Stimulated activated CD8-positive, alpha-beta memory T cell treated with anti-CD3 and anti-CD28 coated beads, Interleukin-4, amount 100 ng/mL, for 24 hours (primary cell): Measurements from ENCODE around the gene FUT7.

ENCODE experiments used
- DNase-seq: peaks from one replicate; pipeline ENCODE4 v3.0.0-alpha.2; 2020; ENCODE audit warnings: low read depth

Gene FUT7

DNA sequence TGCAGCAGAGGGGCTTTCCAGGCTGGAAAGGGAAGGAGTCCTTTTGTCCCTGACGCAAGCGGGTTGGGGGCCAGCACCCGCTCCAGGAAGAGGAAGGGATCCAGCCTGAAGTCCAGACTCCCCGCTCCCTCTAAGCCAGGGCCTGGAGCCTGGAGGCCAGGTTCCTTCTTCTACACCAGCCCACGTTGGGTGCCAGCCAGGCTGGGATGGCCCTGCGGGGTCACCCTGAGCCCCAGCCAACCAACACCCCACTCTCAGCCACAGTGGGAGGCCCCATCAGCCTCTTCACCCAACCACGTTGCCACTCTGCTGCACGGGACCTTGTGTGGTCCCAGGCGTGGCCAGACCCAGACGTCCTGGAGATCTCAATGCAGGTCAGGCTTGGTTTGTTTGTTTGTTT, 970 bp upstream of the FUT7 start:
- no peak for DNase-seq

DNA sequence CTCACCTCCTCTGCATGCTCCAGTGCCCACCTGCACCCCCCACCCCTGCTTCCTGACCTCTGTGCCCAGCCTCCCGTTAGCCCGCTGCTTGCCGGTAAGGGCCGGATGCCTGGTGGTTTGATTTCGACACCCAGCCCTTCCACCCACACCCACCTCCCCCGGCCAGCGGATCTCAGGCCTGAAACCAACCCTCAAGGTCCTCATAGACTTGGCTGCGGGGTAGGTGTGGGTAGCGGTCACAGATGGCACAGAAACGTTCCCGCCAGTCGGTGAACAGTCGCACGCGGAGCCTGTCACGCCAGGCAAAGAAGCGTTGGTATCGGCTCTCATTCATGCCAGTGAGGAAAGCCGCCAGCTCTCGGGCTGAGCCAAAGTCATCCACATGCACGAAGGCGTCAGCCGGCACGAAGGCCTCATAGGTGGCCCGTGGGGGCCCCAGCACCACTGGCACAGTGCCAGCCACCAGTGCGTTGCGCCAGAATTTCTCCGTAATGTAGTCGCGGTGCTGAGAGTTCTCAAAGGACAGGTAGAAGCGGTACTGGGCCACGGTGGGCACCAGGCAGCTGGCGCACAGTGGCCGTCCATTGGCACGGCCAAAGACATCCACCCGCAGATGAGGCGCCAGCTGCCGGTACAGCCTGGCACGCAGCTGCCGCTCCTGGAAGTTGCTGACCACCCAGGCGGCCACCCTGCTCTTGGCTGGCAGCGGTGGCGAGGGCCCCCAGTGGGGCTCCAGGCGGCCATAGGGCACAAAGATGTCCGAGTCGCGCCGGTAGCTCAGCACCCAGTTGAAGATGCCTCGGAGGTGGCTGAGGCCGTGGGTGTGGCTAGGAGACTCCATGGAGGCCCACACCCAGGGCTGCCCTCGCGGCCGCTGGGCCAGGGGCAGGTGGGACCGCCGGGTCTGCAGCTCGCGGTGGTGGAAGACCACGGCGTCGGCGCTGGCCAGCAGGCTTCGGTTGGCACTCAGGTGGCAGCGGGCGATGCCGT, 1.1 kb downstream of the FUT7 start:
- peak; percentile 52 for DNase-seq

DNA sequence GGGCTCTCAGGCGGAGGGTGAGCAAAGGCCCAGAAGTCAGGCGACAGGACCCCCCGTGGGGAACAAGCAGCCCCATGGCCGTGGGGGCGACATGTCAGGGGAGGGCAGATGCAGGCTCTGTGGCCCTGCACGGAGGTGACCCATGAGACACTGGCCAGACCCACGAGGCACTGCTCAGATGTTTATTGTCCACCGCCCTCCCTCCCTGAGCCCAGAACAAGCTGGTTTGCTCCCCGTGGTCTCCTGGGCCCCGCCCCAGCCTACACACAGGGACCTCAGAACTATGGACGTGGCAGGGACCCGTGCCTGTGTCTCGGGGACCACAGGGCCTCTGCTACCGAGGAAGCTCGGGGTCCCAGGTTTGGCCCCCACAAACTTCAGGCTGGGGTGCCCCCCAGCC, 1.9 kb downstream of the FUT7 start:
- no peak for DNase-seq

DNA sequence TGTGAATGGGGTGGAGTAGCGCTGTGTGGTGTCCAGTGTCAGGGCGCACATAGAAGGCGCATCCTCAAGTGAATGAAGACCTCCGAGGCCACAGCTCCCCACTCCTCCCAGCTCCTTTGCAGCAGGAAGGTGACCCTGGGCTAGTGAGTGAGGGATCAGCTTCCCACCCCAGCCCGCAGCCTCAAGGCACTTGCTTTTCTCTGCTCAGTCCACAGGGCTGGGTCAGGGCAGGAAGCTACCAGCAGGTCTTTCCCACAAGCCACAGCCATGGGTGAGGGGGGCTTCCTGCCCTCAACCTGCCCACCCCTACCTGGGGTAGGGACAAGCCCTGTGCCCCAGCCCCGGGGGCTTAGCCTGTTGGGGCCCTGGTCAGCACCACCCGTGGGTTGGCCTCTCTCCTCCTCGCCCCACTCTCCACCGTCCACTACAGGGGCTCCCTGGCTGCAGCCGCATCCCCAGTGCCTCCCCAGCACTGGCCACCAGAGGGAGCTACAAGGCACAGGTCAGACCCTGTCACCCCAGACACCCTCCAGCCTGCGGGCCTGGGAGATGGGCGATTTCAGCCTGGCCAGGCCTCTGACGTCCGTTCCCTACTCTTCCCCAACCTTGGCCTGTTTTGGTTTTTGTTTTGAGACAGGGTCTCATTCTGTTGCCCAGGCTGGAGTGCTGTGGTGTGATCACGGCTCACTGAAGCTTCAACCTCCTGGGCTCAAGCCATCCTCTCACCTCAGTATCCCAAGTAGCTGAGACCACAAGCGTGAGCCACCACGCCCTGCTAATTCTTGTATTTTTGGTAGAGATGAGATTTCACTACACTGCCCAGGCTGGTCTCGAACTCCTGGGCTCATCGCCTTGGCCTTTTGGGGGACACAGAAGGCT, 2.6 kb downstream of the FUT7 start:
- DNase-seq = peak; percentile 64

DNA sequence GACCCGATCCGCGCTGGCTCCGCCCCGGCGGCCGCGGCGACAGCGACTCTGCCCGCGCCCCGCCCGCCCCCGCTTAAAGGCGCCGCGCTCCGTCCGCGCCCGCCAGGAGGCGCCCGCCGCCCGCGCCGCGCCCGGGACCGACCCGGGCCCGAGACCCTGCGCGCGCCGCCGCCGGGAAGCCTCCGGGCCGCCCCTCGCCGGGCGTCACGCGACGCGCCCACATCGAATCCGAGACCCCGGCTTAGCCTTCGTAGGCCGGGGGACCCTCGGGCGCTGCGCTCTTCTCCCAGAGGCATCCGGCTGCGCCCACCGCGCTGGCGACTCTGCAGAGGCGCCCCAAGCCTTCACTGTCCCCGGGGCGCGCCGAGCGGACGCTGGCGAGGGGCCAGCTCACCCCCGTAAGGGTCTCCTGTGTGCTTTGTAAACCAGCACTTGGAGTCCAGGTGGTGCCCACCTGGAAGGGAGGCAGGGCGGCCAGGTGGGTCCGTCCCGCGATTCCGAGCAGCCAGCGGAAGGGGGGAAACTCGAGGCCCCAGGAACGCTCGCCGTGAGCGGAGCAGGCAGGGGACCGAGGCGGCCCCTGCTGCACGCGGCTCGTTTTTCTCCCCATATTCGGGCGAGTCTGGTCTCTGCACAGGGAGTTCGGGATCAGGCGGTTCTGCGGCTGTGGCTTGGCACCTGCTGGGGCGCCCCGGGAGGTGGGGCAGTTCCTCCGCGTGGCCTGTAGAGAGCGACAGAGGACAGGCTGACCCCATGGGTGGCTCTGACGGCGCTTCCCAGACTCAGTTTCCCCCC, 3.4 kb downstream of the FUT7 start:
- DNase-seq = peak; percentile 48

DNA sequence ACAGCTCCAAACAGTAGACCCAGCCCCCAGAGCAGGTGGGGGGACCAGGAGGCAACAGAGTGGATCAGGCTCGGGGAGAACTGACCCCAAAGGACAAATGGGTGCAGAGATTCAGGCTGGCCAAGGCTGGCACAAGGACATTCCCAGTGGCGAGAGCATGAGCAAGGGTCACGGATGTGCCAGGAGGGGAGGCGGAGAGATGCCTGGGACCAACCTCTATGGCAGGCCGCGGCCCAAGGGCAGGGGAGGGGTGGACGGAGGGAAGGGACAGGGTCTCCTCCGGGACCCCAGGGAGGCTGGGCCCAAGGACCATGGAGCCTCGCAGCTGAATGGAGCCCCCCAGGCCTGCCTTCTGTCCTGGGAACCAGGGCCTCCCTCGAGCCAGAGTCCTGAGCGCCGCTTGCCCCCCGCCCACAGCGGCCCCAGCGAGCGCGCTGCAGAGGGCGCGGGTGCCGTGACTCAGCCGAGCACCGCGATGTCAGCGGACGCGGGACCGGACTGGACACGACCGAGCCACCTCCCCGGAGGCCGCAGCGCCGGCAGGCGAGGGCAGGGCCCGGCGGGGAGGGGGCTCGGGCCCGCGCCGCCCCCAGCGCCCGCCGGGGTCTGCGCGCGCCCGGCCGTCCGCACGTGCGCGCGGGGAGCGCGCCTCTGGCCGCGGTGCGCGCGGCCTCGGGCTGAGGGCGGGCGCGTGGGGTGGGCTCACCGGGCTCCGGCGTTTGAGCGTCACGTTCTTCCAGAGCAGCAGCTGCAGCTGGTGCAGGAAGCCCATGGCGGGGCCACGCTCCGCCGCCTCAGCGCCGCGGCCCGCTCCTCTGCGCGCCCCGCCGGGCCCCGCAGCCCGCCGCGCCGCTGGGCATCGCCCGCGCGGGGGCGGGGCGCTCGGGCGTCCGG, 4.3 kb downstream of the FUT7 start, which contains the start of gene ABCA2:
Gene ABCA2 (minus strand): TSS at position 869 of the 894 bp plus-strand sequence. CDS start 97 bp downstream, at position 772.
- no peak for DNase-seq

DNA sequence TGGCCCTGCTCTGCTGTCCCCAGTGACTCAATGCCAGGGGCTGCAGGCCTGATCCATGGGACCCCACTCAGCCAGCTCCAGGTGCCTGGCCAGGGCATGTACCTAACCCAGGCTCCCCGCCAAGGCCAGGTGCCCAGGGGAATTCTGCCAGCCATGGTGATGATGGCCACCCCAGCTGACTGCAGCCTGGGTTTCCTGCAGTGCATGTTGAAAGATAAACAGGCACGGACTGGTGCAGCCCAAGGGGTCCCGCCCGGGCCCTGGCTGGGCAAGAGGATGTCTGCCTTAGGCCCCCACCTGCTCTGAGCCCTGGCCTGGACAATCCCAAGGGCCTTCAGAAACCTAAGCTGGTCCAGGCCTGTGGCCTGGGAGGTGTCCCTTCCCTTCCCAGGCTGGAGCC, 5.1 kb downstream of the FUT7 start:
- DNase-seq = no peak

DNA sequence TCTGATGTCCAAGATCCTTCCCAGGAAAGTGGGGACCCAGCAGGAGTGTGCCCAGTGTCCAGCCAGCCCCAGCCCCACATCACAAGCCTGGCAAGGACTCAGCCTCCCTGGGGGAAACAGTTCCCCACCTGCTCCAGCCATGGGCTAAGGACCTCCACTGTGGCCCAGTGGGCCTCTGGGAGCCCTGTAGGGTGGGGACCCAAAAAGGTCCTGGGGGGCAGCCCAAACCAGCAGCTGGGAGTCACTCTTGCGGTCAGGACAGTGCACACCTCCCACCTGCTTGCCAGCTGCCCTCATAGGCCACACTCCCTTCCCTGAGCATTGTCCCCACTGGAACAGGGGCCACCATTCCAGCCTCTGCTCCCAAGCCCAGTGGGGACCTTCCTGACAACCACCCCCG, 5.5 kb downstream of the FUT7 start:
- no peak for DNase-seq

DNA sequence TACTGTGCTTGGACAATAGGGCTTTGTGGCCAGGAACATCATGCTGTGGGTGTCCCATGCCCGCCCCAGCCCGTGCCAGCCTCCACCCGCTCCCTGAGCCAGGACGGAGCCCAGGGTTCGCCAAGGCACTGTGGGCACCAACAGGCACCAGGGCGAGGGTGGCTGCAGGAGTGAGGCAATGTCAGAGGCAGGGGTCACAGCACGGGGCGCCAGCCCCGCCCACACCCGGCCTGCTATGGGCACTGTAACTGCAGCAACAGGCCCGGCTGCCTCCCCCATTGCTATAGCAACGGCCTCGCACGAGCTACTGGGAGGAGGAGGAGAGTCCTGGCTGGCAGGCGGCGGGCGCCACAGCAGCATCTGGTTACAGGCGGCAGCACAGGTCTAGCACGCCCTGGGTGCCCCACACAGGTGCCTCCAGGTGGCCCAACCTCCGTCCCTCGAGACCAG, 6.3 kb downstream of the FUT7 start:
- DNase-seq = no peak

DNA sequence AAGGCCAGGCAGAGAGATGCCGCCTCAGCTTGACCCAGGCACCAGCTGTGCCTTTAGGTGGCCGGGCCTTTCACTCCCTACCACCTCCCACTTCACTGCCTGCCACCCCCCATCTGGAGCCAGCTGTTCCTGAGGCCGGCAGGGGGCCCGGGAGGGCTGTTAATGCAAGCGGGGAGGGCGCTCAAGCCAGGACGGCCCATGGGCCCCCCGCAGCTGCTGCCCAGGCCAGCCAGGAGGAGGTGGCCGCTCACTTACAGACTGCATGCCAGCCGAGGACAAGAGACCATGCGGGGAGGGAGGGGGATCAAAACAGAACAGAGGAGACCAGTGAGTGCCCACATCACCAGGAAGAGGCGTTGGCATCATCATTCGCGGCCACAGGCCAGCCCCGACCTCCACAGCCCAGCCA, 8.3 kb downstream of the FUT7 start:
- no peak for DNase-seq

DNA sequence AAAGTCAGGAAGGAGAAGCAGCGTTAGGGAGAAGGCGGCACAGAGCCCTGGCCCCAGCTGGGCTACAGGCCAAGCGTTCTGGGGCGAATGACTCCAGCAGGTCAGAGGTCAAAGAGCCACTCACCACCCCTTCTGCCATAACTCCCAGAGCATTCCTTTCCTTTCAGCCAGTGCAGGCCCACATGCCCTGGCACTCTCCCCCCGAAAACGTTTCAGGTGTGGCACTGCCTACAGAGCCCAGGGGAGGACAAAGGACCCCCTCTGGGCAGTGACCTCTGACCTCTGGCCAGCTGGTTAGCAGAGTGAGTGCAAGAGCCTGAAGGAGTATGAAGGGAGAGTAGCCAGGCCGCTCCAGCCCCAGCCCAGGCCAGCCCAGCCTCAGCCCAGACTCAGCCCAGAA, 8.7 kb downstream of the FUT7 start:
- DNase-seq = no peak

DNA sequence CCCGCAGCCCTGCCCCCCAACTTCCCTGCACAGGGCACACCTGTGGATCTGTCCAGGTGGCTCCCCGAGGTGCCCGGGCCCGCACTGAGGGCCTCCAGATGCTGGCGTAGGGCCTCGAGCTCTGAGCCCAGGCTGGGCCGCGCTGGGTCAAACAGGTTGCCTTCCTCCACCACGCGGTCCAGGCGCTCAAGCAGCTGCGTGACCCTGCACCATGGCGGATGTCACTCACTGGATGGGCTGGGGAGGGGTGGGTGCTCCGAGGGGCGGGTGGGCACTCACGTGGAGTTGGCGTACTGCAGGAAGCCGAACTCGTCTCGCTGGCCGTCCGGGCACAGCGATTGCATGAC, 9.3 kb downstream of the FUT7 start:
- DNase-seq = no peak

DNA sequence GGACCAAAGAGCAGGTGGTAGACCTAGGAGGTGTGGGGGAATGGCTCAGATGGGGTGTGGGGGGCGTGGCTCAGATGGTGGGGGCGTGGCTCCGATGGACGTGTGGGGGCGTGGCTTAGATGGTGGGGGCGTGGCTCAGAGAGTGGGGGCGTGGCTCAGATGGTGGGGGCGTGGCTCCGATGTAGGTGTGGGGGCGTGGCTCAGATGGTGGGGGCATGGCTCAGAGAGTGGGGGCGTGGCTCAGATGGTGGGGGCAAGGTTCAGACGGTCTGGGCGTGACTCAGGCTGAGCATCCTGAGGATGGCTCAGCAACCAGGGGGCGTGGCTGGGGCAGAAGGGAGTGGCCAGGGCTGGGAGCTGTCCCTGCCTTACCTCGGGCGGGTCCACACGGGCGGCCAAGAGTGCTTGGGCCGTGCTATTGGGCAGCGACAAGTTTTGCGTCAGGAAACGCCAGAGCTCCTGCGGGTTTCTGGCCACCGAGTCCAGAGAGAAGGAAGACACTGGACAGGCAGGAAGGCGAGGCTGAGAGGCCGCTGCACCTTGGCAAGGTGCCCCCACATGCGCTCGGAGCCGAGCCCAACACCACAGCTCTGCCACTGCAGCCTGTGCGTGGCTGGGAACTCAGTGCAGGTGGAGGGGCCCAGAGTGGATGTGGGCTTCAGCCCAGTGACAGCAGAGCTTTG, 9.8 kb downstream of the FUT7 start:
- DNase-seq = peak; percentile 67

DNA sequence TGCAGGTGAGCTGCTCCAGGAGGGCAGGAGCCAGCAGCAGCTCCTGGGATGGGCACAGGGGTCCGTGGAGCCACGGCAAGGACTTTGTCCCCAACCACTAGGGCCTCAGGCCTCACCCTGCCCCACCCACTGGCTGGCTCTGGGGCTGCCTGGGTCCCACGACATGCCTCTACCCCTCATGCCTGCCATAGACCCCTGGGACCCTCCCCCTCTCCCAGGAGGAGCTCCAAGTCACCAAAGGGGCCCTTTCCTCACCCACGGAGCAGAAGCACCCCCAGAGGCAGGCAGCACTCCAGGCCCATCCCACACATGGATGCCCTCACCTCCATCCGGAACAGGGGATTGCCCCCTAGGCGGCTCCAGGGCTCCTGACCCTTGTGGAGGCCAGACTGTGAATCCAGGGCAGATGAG, 10.3 kb downstream of the FUT7 start:
- DNase-seq = no peak

DNA sequence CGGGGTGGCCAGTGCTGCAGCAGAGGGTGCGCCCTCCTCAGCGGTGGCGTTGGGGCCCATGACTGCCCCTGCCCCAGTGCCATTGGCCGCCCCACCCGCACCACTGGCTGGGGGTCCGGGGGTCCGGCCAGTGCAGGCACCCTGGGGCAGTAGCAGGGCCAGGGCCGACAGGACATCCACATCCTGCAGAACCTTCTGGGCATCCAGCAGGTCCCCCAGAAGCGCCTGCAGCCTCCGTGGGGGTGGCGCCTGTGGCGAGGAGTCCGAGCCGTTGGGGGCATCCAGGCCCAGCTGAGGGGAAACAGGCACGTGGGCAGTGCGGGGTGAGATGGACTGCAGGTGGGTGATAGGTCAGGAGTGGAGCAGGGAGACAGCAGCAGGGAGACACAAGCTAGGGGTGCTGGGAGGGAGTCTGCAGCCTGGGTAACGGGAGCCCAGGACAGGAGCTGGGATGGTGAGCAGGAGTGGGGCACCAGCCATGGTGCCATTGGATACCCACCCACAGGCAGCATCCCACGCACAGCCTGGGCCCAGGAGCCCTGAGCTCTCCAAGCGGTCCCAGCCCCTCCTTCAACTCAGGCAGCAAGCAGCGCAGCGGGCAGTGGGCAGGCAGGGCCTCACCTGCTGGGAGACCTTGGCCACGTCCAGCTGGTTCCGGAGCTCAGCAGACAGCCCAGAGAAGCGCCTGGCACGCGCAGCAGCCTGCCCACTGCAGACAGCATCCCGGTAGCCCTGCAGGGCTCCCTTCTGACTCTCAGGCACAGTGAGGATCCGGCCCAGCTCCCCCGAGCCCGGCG, 10.9 kb downstream of the FUT7 start:
- no peak for DNase-seq

DNA sequence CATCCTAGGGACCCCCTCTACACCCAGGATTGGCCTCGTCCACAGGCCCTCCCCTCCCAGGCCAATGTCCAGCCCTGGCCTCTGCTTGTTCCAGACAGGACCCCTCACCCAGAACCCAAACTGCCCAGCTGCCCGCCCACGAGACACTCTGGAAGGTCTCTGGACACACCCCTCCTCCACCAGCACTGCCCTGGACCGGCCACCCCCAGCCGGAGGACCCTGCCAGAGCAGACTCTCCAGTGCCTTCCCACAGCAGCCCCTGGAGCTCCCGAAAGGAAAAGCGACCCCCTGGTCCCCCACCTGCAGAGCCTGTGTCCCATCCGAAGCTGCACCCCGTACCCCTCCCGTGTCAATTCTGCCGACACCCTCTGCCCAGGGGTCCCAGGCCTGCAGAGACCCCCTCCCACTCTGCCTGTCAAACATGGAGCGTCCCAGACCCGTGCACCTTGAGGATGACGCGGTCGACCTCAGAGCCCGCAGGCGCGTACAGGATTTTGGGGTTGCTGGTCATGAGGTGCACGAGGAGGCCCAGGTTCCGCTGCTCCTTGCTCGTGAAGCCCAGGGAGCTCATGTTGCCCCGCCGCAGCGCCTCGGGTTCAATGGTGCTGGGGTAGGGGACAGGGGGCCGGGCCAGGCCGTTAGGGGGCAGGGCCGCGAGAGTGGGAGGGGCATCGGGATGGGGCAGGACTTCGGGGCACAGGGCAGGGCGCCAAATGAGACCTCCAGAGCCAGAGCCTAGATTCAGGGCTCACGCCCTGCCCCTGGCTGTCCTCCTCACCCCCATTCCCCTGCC, 11.8 kb downstream of the FUT7 start:
- no peak for DNase-seq

DNA sequence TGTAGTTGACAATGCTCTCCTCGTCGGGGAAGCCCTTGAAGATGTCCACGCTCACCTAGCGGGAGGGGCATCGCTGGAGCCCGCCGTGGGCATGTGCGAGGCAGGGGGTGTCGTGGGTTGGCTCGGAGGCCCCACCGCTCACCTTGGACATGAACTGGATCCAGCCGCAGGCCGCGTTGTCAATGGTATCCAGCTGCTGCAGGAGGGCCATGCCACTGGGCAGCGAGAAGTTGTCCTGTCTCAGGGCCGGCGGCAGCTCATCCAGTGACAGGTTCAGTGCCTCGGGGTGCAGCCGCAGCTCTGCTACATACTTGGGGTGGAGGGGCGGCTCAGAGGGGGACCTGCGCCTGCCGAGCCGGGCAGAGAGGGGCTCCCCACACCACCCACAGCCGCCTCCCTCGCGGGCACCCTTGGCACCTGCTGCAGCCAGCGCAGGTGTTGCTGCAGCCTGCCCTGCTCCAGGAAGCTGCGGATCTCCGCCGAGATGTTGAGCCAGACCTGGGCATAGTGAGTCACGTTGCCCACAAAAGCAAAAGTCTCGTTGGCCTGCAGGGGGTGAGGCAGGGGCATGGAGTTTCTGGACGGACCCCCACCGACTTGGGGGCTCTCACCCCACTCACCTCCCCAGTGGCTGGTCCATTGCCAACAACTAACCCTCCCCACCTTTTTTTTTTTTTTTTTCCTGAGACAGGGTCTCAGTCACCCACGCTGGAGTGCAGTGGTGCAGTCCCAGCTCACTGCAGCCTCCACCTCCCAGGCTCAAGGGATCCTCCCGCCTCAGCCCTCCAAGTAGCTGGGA, 12.9 kb downstream of the FUT7 start:
- DNase-seq = no peak
